Neuronal stem cell (in vitro differentiated cells): Measurements from ENCODE around the gene DNAH11.

ENCODE experiments used
- DNase-seq: peaks from one replicate; pipeline ENCODE4 v3.0.0-alpha.2; 2013; ENCODE audit warnings: low spot score
- H2AFZ ChIP-seq: one replicate; pipeline ENCODE4 v1.6.1; 2013; ENCODE audit warnings: mild to moderate bottlenecking, low read length, inconsistent platforms
- H2AK5ac ChIP-seq: 2 replicates; pipeline ENCODE4 v1.6.1; 2013; ENCODE audit warnings: low read depth, mild to moderate bottlenecking, inconsistent platforms, low read length, moderate library complexity, mixed read lengths
- H2BK120ac ChIP-seq: 2 replicates; pipeline ENCODE4 v1.6.1; 2013; ENCODE audit warnings: low read depth, mild to moderate bottlenecking, inconsistent platforms, low read length, moderate library complexity, mixed read lengths
- H2BK12ac ChIP-seq: one replicate; pipeline ENCODE4 v1.6.1; 2013; ENCODE audit warnings: low read length, inconsistent platforms
- H2BK15ac ChIP-seq: 2 replicates; pipeline ENCODE4 v1.6.1; 2013; ENCODE audit warnings: mild to moderate bottlenecking, low read length, inconsistent platforms, mixed read lengths
- H2BK5ac ChIP-seq: one replicate; pipeline ENCODE4 v1.6.1; 2013; ENCODE audit warnings: inconsistent platforms, mild to moderate bottlenecking, low read length, moderate library complexity
- H3K14ac ChIP-seq: one replicate; pipeline ENCODE4 v1.6.1; 2013; ENCODE audit warnings: low read length, inconsistent platforms
- H3K18ac ChIP-seq: 2 replicates; pipeline ENCODE4 v1.6.1; 2013; ENCODE audit warnings: low read length, inconsistent platforms
- H3K23ac ChIP-seq: 2 replicates; pipeline ENCODE4 v1.6.1; 2013; ENCODE audit warnings: low read depth, mild to moderate bottlenecking, mixed read lengths, low read length, inconsistent platforms; ENCODE audit not compliant: poor library complexity
- H3K27ac ChIP-seq: replicated peaks from 3 replicates; pipeline ENCODE4 v1.5.1; 2013; ENCODE audit warnings: low read length, inconsistent platforms
- H3K27me3 ChIP-seq, 3 experiments: 2 replicates each; pipeline ENCODE4 v1.6.1; 2013; ENCODE audit warnings: low read length in 3 of 3, mild to moderate bottlenecking in 2 of 3, inconsistent platforms in 1 of 3, low read depth in 1 of 3, mixed read lengths in 1 of 3, moderate library complexity in 1 of 3; ENCODE audit not compliant: control insufficient read depth in 3 of 3, insufficient read depth in 3 of 3
- H3K36me3 ChIP-seq, 2 donors: replicated peaks in 1 of 2; 2 replicates each; pipeline ENCODE4 v1.6.1; 2013; ENCODE audit warnings: low read length in 2 of 2; ENCODE audit not compliant: control insufficient read depth in 2 of 2, insufficient read depth in 2 of 2
- H3K4ac ChIP-seq: 2 replicates; pipeline ENCODE4 v1.6.1; 2013; ENCODE audit warnings: inconsistent platforms, mild to moderate bottlenecking, low read length, moderate library complexity
- H3K4me1 ChIP-seq, 2 donors: 1 replicate in 1 of 2; 2 replicates in 1 of 2; pipeline ENCODE4 v1.6.1; 2013; ENCODE audit warnings: low read length in 2 of 2, low read depth in 1 of 2; ENCODE audit not compliant: control insufficient read depth in 2 of 2, insufficient read depth in 1 of 2
- H3K4me2 ChIP-seq: one replicate; pipeline ENCODE4 v1.6.1; 2013; ENCODE audit warnings: mild to moderate bottlenecking, low read length, inconsistent platforms; ENCODE audit not compliant: insufficient read depth, poor library complexity, severe bottlenecking
- H3K4me3 ChIP-seq, 2 donors: 2 replicates each; pipeline ENCODE4 v1.5.1; 2013; ENCODE audit warnings: low read length in 2 of 2, mild to moderate bottlenecking in 2 of 2, inconsistent platforms in 1 of 2, moderate library complexity in 1 of 2
- H3K79me1 ChIP-seq: one replicate; pipeline ENCODE4 v1.6.1; 2013; ENCODE audit warnings: low read depth, mild to moderate bottlenecking, inconsistent platforms, low read length, moderate library complexity
- H3K9ac ChIP-seq: one replicate; pipeline ENCODE4 v1.6.1; 2013; ENCODE audit warnings: mild to moderate bottlenecking, low read depth, low read length, inconsistent platforms; ENCODE audit not compliant: poor library complexity
- H3K9me3 ChIP-seq, 2 donors: replicated peaks in 1 of 2; 2 replicates each; pipeline versions ENCODE3 to v1.6.1; 2013; ENCODE audit warnings: low read length in 2 of 2, mild to moderate bottlenecking in 2 of 2, inconsistent platforms in 1 of 2, low read depth in 1 of 2, mixed read lengths in 1 of 2, moderate library complexity in 1 of 2; ENCODE audit not compliant: control insufficient read depth in 2 of 2, insufficient read depth in 1 of 2
- H4K8ac ChIP-seq: one replicate; pipeline ENCODE4 v1.6.1; 2013; ENCODE audit warnings: low read depth, mild to moderate bottlenecking, inconsistent platforms, low read length, moderate library complexity
- H4K91ac ChIP-seq: one replicate; pipeline ENCODE4 v1.6.1; 2013; ENCODE audit warnings: low read length, low read depth, mild to moderate bottlenecking, inconsistent platforms; ENCODE audit not compliant: poor library complexity
- WGBS, 2 donors: extraction: QIAGEN DNeasy Blood & Tissue Kit; methylation state at CpG; one replicate each; pipeline ENCODE4 v1.1.7; 2013; ENCODE audit warnings: missing lambda C conversion rate in 2 of 2, mixed read lengths in 1 of 2; ENCODE audit not compliant: insufficient read length in 2 of 2, insufficient replicate concordance in 1 of 2; ENCODE audit errors: extremely low coverage in 2 of 2; 5-methylcytosine and 5-hydroxymethylcytosine counted together

DNAH11 gene

DNA sequence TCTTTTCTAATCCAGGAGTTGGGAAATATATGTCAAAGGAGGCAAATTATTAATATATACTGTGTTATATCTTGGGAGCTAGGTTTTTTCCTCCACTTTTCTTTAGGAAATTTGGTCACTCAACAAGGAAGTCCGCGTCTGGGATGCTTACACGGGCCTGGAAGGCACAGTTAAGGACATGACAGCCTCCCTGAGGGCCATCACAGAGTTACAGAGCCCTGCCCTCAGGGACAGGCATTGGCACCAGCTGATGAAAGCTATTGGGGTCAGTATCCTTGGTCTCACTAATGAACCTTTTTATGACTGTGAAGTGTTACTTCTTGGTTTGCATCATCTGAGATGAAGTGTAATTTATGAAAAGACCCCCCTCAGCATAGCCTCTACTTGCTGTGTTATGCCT is 74.7 kb downstream of the DNAH11 start:
- Histone ChIP-seq H3K14ac (no peak overlapping the region), H3K9ac (no peak overlapping the region), H3K79me1 (no peaks in the 10 kb centered on the region), H3K18ac (no peak overlapping the region), H2AK5ac (no peak overlapping the region), H3K4me1 (no peaks in the 10 kb centered on the region), H4K91ac (no peak overlapping the region), H3K9me3 (no peaks in the 10 kb centered on the region), H3K27me3 (no peaks in the 10 kb centered on the region), H3K23ac (no peak overlapping the region), H3K4me2 (no peak overlapping the region), H3K4me3 (no peak overlapping the region), H3K4ac (no peak overlapping the region), H2AFZ (no peak overlapping the region), H3K27ac (no peak overlapping the region), H2BK120ac (no peak overlapping the region), H2BK5ac (no peak overlapping the region), H4K8ac (no peak overlapping the region), H2BK12ac (no peak overlapping the region), H3K36me3 (no peaks in the 10 kb centered on the region), H2BK15ac (no peak overlapping the region)
- WGBS, 2 donors, result no CpG with 5 or more reads among the region's 3 CpGs
- no peak for DNase-seq

DNA sequence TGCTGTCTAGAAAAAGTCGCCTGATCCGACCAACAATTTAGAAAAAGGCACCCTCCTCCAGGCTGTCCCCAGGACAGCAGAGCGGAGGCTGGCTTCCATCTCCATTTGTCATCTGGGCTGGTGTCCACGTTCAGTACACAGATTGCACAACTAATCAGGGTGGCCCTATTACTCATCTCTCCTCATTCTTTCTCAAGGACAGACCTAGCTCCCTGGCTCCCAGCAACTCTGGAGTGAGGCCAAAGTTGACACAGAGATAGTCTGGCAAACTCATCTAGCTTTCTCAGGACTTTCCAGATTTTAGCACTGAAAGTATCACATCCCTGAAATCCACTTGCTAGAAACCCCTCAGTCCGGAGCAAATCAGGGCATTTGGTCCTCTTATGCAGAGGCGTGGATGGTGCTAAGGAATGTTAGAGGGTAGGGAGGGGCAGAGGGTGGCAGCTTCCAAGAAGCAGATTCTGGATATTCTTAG is 75.1 kb downstream of the DNAH11 start:
- Histone ChIP-seq H3K9ac (no peak overlapping the region), H3K27me3 (no peaks in the 10 kb centered on the region), H2BK12ac (no peak overlapping the region), H3K4ac (no peak overlapping the region), H2BK15ac (no peak overlapping the region), H4K8ac (no peak overlapping the region), H3K27ac (no peak overlapping the region), H3K36me3 (no peaks in the 10 kb centered on the region), H3K23ac (no peak overlapping the region), H3K4me1 (no peaks in the 10 kb centered on the region), H2AFZ (no peak overlapping the region), H3K79me1 (no peaks in the 10 kb centered on the region), H3K18ac (no peak overlapping the region), H3K9me3 (no peaks in the 10 kb centered on the region), H3K4me2 (no peak overlapping the region), H3K4me3 (no peak overlapping the region), H2BK5ac (no peak overlapping the region), H2AK5ac (no peak overlapping the region), H4K91ac (no peak overlapping the region), H2BK120ac (no peak overlapping the region), H3K14ac (no peak overlapping the region)
- no peak for DNase-seq
- WGBS, 2 donors, result no CpG with 5 or more reads among the region's 6 CpGs

DNA sequence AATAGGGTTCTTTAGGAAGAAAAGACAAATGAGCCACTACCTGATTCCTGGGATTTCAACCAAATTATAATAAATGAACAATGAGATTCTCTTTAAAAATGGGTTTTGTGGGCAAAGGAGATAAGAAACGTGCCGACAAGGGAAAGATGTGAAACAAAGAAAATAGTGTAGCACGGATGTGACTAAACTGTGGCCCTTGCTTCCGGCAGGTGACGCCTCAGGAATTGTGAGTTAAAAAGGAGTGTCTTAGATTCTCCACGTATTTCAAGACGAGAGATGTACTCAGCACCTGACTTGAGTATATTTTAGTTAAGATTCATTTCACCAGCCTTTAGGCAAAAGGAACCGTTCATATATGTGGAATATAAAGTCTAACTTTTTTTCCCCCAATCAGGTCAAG is 75.9 kb downstream of the DNAH11 start:
- no peak overlapping the region for H3K4me2 ChIP-seq
- no peaks in the 10 kb centered on the region for H3K36me3 ChIP-seq
- H2BK15ac ChIP-seq, result no peak overlapping the region
- no peak overlapping the region for H4K8ac ChIP-seq
- no peak overlapping the region for H3K14ac ChIP-seq
- H3K4ac ChIP-seq, result no peak overlapping the region
- H2BK12ac ChIP-seq, result no peak overlapping the region
- H3K9me3 ChIP-seq, result no peaks in the 10 kb centered on the region
- H2AK5ac ChIP-seq, result no peak overlapping the region
- no peaks in the 10 kb centered on the region for H3K4me1 ChIP-seq
- no peak overlapping the region for H3K27ac ChIP-seq
- H2BK120ac ChIP-seq, result no peak overlapping the region
- no peak overlapping the region for H2BK5ac ChIP-seq
- H3K27me3 ChIP-seq, result no peaks in the 10 kb centered on the region
- WGBS, 2 donors, result no CpG with 5 or more reads among the region's 8 CpGs
- DNase-seq, result no peak
- H3K23ac ChIP-seq, result no peak overlapping the region
- no peak overlapping the region for H3K9ac ChIP-seq
- no peak overlapping the region for H4K91ac ChIP-seq
- no peak overlapping the region for H3K4me3 ChIP-seq
- H3K18ac ChIP-seq, result no peak overlapping the region
- H2AFZ ChIP-seq, result no peak overlapping the region
- no peaks in the 10 kb centered on the region for H3K79me1 ChIP-seq

DNA sequence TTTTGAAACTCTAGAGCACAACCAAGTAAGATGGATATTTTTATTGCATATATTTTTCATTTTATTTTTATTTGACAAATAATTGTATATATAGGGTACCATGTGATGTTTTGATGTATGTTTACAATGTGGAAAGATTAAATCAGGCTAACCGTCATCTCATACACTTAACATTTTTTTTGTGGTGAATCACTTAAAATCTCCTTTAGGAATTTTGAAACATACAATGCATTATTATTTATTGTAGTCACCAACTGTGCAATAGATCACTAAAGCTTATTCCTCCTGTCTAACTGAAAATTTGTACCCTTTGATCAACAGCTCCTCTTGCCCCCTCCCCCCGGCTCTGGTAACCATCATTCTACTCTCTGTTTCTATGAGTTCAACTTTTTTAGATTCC is 77.2 kb downstream of the DNAH11 start:
- no peak overlapping the region for H2BK120ac ChIP-seq
- H3K9ac ChIP-seq, result no peak overlapping the region
- H4K8ac ChIP-seq, result no peak overlapping the region
- H3K4me3 ChIP-seq, result no peak overlapping the region
- no peak overlapping the region for H2AFZ ChIP-seq
- WGBS, 2 donors, result no CpG with 5 or more reads among the region's 2 CpGs
- H2AK5ac ChIP-seq, result no peak overlapping the region
- H3K36me3 ChIP-seq, result no peaks in the 10 kb centered on the region
- H3K9me3 ChIP-seq, result no peaks in the 10 kb centered on the region
- H3K79me1 ChIP-seq, result no peaks in the 10 kb centered on the region
- H2BK15ac ChIP-seq, result no peak overlapping the region
- H3K4me1 ChIP-seq, result no peaks in the 10 kb centered on the region
- H4K91ac ChIP-seq, result no peak overlapping the region
- H3K27me3 ChIP-seq, result no peaks in the 10 kb centered on the region
- no peak overlapping the region for H3K14ac ChIP-seq
- H3K27ac ChIP-seq, result no peak overlapping the region
- no peak for DNase-seq
- no peak overlapping the region for H3K18ac ChIP-seq
- H3K4me2 ChIP-seq, result no peak overlapping the region
- H3K4ac ChIP-seq, result no peak overlapping the region
- H2BK12ac ChIP-seq, result no peak overlapping the region
- no peak overlapping the region for H2BK5ac ChIP-seq
- H3K23ac ChIP-seq, result no peak overlapping the region
